ENCODE data around the gene STK11. TPM values are rescaled to one million over a fixed set of nuclear protein-coding genes. Genes with fewer than 3 reads are reported as not detected.

STK11 gene
- total RNA-seq, 4 donors from 2014 or later = 22.8 to 71.8 (median 31.9) TPM

DNA sequence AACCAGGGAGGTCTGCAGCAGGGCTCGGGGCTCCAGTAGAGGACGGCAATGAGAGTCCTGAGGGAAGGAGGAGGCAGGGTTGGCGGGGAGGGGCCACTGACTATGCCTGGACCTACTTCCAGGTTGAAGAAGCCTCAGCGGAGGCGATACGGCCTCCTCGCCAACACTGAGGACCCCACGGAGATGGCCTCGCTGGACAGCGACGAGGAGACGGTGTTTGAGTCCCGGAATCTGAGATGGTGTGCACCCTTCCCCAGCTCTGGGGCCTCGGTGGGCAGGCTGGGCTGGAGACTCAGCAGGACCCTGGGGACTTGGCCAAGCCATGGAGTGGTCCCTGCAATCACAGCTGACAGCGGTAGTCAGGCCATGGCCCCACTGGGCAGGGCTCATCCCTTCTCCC, 71.5 kb downstream of the STK11 start:
- TF ChIP-seq, protein P1, sequence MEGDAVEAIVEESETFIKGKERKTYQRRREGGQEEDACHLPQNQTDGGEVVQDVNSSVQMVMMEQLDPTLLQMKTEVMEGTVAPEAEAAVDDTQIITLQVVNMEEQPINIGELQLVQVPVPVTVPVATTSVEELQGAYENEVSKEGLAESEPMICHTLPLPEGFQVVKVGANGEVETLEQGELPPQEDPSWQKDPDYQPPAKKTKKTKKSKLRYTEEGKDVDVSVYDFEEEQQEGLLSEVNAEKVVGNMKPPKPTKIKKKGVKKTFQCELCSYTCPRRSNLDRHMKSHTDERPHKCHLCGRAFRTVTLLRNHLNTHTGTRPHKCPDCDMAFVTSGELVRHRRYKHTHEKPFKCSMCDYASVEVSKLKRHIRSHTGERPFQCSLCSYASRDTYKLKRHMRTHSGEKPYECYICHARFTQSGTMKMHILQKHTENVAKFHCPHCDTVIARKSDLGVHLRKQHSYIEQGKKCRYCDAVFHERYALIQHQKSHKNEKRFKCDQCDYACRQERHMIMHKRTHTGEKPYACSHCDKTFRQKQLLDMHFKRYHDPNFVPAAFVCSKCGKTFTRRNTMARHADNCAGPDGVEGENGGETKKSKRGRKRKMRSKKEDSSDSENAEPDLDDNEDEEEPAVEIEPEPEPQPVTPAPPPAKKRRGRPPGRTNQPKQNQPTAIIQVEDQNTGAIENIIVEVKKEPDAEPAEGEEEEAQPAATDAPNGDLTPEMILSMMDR (IDR thresholded peaks at IDR 0.05; ENCODE audit: low read depth) = no peak

Other genes starting within 250 kb of the STK11 start
- 10 to 100 TPM; 18.9 to 58.6 (median 30.7) TPM for gene WDR18, start 221.4 kb upstream of the STK11 start, total RNA-seq
- gene GRIN3B, start 205.4 kb upstream of the STK11 start, total RNA-seq = not detected
- 100 to 1,000 TPM in 2 of 4 donors, 10 to 100 TPM in 2; 65.1 to 193 (median 94.0) TPM for gene TMEM259, start 184.7 kb upstream of the STK11 start, total RNA-seq
- not detected for gene RNU6-2, start 184.3 kb upstream of the STK11 start, total RNA-seq
- 10 to 100 TPM; 32.1 to 86.8 (median 52.2) TPM for gene CNN2, start 179.2 kb upstream of the STK11 start, total RNA-seq
- gene ABCA7, start 165.7 kb upstream of the STK11 start, total RNA-seq = 10 to 100 TPM in 3 of 4 donors, 1 to 10 TPM in 1; 3.4 to 35.2 (median 12.2) TPM
- 10 to 100 TPM; 31.3 to 52.5 (median 44.0) TPM for gene ARHGAP45, start 138.6 kb upstream of the STK11 start, total RNA-seq
- 100 to 1,000 TPM in 3 of 4 donors, 10 to 100 TPM in 1; 81.8 to 302 (median 127) TPM for gene POLR2E, start 110.4 kb upstream of the STK11 start, total RNA-seq
- gene GPX4, start 101.8 kb upstream of the STK11 start, total RNA-seq = 1,000 to 10,000 TPM; 1,089 to 2,299 (median 1,463) TPM
- gene SBNO2, start 31.5 kb upstream of the STK11 start, total RNA-seq = 10 to 100 TPM; 13.4 to 51.2 (median 19.1) TPM
- gene CBARP, start 32.2 kb downstream of the STK11 start, total RNA-seq = 1 to 10 TPM in 1 of 4 donors, under 1 TPM in 1, not detected in 2; 0.57 to 1.1 TPM
- 100 to 1,000 TPM in 1 of 4 donors, 10 to 100 TPM in 3; 47.9 to 118 (median 66.1) TPM for gene ATP5F1D, start 36.0 kb downstream of the STK11 start, total RNA-seq
- 10 to 100 TPM in 2 of 4 donors, 1 to 10 TPM in 2; 8.0 to 43.1 (median 12.2) TPM for gene MIDN, start 42.8 kb downstream of the STK11 start, total RNA-seq
- gene CIRBP, start 63.6 kb downstream of the STK11 start, total RNA-seq = 100 to 1,000 TPM; 159 to 753 (median 413) TPM
- 10 to 100 TPM; 37.4 to 76.7 (median 46.7) TPM for gene FAM174C, start 69.8 kb downstream of the STK11 start, total RNA-seq
- not detected for gene EFNA2, start 80.1 kb downstream of the STK11 start, total RNA-seq
- 100 to 1,000 TPM in 2 of 4 donors, 10 to 100 TPM in 2; 38.5 to 105 (median 95.6) TPM for gene NDUFS7, start 178.1 kb downstream of the STK11 start, total RNA-seq
- gene GAMT, start 195.8 kb downstream of the STK11 start, total RNA-seq = 10 to 100 TPM in 3 of 4 donors, 1 to 10 TPM in 1; 4.2 to 29.3 (median 17.2) TPM
- gene DAZAP1, start 201.8 kb downstream of the STK11 start, total RNA-seq = 10 to 100 TPM; 25.8 to 46.7 (median 33.6) TPM
- 1,000 to 10,000 TPM; 2,032 to 3,816 (median 2,914) TPM for gene RPS15, start 232.6 kb downstream of the STK11 start, total RNA-seq
- under 1 TPM in 3 of 4 donors, not detected in 1; 0.17 to 0.22 (median 0.19) TPM for gene APC2, start 244.3 kb downstream of the STK11 start, total RNA-seq

All from subcutaneous adipose tissue (tissue), 4 donors.